HAP-1 (cell line): ENCODE results near the gene SCLY.

Experiments used
- DNase-seq, 2 experiments: peaks; one replicate each; pipeline ENCODE4 v3.0.0-alpha.2; 2016 to 2020; ENCODE audit warnings: low spot score in 2 of 2
- H3K27me3 ChIP-seq: fragments of 250-450 bp; sonication (Bioruptor Pico); 2 replicates; pipeline ENCODE4 v1.5.1; 2020; ENCODE audit warnings: low read depth, mild to moderate bottlenecking, moderate library complexity
- H3K36me3 ChIP-seq: fragments of 250-450 bp; sonication (Bioruptor Pico); replicated peaks from 2 replicates; pipeline ENCODE4 v1.5.1; 2020; ENCODE audit warnings: mild to moderate bottlenecking
- H3K4me1 ChIP-seq: fragments of 250-450 bp; sonication (Bioruptor Pico); 2 replicates; pipeline ENCODE4 v1.5.1; 2020; ENCODE audit warnings: mild to moderate bottlenecking
- H3K4me3 ChIP-seq: fragments of 250-450 bp; sonication (Bioruptor Pico); 2 replicates; pipeline ENCODE4 v1.5.1; 2020; ENCODE audit warnings: mild to moderate bottlenecking, moderate library complexity
- H3K9me3 ChIP-seq: fragments of 250-450 bp; sonication (Bioruptor Pico); 2 replicates; pipeline ENCODE4 v1.5.1; 2020; ENCODE audit warnings: mild to moderate bottlenecking, moderate library complexity
- in situ Hi-C: fragments of 300-500 bp; cut with MboI; formaldehyde crosslinking; loops from 3 replicates; pipeline ENCODE4 v1.14.3; 2020; ENCODE audit warnings: low sequenced_read_pairs, inconsistent platforms, mixed read lengths

SCLY gene

DNA sequence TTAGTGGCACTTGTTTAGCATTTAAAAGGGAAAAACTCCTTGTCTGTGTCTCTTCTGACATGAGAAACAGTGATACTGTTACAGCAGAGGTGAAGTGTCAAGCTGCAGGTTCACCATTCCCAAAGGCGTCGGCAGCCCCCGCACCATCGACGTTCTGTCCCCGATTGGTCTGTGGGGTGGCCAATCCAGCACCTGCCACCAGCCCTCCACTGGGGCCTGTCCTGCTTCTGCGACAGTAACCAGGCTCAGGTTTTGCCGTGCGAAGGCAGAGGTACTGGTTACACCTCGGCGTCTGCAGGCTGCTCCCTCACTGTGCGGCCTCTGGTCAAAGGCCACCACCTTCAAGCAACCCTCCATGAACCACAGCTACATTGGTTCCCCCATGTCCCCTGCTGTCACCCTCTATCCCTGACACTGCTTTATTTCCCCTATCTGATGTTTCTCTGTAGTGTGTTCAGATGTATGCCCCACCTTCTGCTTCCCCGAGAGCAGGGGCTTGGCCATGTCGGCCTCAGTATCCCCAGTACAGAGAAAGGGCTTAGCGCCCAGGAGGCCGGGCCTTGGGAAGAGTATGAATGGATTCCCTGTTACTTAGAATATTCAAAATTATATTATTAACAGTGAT is 30.7 kb downstream of the SCLY start:
- Histone ChIP-seq H3K27me3 (no peaks in the 10 kb centered on the region), H3K4me1 (peaks cover 7% of the 10 kb centered on the region), H3K4me3 (no peak overlapping the region), H3K36me3 (peaks cover 24% of the 10 kb centered on the region), H3K9me3 (no peaks in the 10 kb centered on the region)
- in situ Hi-C loops: no loop called here
- no peak for DNase-seq

DNA sequence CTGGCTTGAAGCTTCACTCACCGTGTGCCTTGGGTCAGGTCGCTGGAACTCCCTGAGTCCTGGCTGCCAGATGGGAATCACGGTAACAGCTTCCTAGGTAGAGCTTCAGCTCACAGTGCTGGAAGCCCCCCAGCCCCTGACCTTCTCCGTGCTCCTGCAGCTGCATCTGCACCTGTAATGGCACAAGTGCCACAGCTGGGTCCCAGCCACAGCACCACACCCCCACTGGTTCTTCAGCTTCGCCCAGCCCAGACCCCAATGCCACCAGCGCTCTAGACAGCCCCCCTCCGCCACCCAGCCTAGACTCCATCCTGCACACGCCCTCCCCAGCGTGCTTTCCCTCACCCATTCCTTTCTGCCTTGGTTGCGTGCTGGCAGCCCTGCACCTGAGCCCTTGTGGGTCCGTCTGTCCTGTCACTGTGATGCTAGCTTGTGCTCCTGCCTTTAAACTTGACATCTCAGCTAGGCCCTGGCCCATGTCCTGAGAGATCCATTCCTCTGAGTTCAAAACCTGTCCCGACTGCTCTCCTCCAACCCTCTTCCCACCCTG is 31.8 kb downstream of the SCLY start:
- Histone ChIP-seq H3K4me3 (no peak overlapping the region), H3K27me3 (no peaks in the 10 kb centered on the region), H3K4me1 (peaks cover 2% of the 10 kb centered on the region), H3K36me3 (peaks cover 24% of the 10 kb centered on the region), H3K9me3 (no peaks in the 10 kb centered on the region)
- DNase-seq: no peak
- in situ Hi-C loops: no loop called here

DNA sequence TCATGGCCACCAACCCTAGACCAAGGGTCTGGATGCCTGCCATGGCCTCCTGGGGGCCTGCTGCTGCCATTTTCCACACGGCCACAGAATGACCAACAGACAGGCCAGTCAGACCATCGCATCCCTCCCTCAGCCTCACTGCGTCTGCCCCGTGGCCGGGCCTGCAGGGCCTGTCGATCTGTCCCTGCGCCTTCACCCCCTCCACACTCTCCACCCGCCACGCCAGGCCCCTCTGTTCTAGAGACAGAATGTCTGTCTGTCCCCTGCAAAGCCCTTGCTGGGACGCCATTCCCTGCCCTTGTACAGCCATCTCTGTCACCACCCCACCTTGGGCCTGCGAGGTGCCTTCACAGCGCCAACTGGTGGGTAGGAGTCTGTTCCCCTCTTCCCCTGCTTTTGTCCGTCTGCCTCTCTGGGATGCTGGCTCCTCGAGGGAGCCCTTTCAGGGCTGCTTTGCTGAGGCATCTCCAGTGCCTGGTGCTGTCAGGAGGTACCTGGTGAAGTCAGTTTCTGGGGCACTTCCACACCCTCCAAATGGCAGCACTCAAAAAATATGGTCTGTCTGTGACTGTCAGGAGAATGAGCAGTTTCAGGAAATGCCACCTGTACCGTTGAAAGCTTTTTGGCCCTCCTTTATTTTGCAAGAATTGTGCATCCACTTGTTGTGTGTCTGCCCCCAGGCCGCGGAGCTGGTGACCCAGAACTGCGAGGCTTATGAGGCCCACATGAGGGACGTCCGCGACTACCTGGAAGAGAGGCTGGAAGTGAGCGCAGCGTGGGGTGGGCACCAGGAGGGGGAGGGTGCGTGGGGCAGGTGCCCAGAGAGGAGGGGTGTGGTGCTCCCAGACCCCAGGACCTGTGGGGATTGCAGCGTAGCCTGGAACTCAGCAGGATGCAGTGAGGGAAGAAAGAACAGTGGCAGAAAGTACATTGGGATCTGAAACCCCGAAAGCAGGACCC is 32.7 kb downstream of the SCLY start:
- in situ Hi-C loops: no loop called here

DNA sequence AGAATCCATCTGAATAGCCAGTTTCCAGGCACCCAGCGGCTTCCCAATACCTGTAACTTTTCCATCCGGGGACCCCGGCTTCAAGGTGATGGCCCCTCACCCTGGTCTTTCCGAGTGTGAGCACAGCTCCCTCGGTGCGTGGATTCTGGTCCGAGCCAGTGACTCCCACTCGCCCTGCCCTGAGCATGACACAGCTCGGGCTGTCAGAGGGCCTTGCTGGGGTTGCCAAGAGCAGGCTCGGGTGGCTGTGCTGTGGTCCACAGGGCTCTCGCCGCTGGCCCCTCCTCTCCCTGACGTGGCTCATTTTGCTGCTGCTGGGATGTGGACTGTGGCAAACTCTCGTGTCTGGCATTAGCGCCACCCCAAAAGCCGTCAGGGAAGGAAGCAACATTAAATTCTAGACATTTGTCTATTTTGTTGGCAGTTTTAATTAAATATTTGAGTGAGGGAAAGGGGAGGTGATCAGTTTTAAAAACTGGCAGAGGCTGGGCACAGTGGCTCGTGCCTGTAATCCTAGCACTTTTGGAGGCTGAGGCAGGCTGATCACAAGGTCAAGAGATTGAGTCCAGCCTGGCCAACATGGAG is 33.7 kb downstream of the SCLY start:
- Histone ChIP-seq H3K4me1 (0 out of 2 replicates have a peak, but pooled peaks cover 3% of the 10 kb centered on the region), H3K9me3 (no peaks in the 10 kb centered on the region), H3K36me3 (peaks cover 24% of the 10 kb centered on the region), H3K4me3 (no peak overlapping the region), H3K27me3 (no peaks in the 10 kb centered on the region)
- in situ Hi-C loops: no loop called here
- DNase-seq: no peak

More for the DNA sequence above, 32.7 kb downstream of the SCLY start:
- Histone ChIP-seq H3K4me1 (no peaks in the 10 kb centered on the region), H3K4me3 (no peak overlapping the region), H3K9me3 (no peaks in the 10 kb centered on the region), H3K36me3 (peaks cover 24% of the 10 kb centered on the region), H3K27me3 (no peaks in the 10 kb centered on the region)
- DNase-seq: no peak

DNA sequence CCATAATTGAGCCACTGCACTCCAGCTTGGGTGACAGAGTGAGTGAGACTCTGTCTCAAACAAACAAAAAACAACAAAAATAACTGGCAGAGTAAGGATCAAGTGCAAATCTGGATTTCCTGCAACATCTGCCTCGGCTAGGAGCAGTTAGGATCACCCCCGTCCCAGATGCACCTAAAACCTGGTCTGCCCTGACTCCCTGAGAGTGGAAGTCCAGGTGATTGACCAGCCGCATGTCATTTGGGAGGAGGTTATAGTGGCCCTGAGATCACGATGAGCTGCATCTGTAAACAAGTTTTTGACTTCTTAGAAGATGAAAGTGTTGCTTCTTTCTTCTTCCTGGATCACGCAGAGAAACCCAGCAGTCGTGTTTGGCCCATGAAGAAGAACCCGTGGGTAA is 34.3 kb downstream of the SCLY start:
- Histone ChIP-seq H3K4me1 (0 out of 2 replicates have a peak, but pooled peaks cover 3% of the 10 kb centered on the region), H3K4me3 (no peak overlapping the region), H3K36me3 (peaks cover 24% of the 10 kb centered on the region), H3K9me3 (no peaks in the 10 kb centered on the region), H3K27me3 (no peaks in the 10 kb centered on the region)
- DNase-seq: no peak
- in situ Hi-C loops: no loop called here

DNA sequence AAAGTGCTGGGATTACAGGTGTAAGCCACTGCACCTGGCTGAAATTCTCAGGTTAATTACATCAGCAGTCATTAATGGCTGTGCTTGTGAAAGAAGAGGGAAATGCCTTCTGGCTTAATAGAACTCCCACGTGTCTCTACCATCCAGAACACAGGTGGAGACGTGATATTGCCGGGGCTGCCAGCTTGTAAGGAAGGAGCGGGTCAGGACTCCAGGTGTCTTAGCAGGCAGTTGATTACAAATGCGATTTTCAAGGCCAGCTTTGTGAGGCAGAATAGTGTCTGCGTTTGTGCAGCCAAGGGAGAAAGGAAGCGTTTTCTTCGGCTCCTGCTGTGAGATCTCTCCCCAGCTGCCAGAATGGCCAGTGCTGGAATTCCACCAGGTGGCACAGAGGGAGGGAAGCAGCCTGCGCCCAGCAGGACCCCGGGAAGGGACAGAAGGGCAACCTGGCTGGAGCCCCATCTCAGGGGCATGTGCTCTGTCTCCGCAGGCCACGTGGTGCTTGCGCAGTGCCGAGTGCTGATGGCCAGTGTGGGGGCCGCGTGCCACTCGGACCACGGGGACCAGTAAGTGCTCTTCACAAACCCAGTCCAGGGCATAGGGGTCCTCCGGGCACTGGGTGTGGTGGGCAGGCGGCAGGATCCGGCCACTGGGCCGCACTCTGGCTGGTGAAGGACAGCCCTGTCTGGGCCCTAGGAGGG is 35.7 kb downstream of the SCLY start:
- Histone ChIP-seq H3K36me3 (peaks cover 16% of the 10 kb centered on the region), H3K27me3 (no peaks in the 10 kb centered on the region), H3K4me1 (0 out of 2 replicates have a peak, but pooled peaks cover 3% of the 10 kb centered on the region), H3K4me3 (no peak overlapping the region), H3K9me3 (no peaks in the 10 kb centered on the region)
- DNase-seq: no peak
- in situ Hi-C loops: no loop called here

DNA sequence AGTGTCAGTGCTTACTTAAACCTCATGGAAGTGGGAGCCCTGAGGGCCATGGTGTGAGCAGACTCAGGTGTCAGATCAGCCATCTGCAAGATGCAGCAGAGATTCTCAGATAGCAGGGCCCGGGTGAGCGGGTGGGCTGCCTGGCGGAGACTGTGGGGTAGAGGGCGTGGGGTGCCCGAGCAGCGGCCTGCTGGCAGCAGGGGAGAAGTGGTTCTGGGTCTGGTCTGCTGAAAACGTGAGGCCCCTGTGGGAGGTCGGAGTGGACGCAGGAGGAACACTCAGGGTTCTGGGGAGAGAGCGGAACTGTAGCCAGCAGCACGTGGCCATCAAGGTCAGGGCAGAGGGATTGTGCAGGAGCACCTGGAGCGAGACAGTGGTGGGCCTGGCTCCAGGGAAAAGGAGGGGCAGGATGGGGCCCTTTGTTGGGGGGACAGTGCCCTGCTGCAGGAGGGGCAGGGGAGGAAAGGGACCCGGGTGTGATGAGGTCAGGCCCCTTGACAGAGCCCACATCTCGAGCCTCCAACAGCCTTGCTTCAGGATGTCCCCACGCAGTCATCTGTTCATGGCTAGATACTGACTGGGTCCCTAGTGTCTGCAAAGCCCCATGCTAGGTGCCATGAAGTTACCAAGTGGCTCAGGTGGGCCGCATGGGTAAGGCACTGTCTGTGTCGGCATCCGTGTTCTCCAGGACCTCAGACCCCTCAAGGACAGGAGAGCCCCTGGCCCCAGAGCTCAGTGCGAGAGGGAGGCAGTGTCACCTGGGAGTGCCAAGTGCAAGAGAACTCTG is 36.6 kb downstream of the SCLY start:
- Histone ChIP-seq H3K36me3 (peaks cover 10% of the 10 kb centered on the region; the same call in 1 of the 2 replicates), H3K4me1 (0 out of 2 replicates have a peak, but pooled peaks cover 3% of the 10 kb centered on the region), H3K4me3 (no peak overlapping the region), H3K9me3 (no peaks in the 10 kb centered on the region), H3K27me3 (no peaks in the 10 kb centered on the region)
- no peak for DNase-seq
- in situ Hi-C loops: no loop called here

DNA sequence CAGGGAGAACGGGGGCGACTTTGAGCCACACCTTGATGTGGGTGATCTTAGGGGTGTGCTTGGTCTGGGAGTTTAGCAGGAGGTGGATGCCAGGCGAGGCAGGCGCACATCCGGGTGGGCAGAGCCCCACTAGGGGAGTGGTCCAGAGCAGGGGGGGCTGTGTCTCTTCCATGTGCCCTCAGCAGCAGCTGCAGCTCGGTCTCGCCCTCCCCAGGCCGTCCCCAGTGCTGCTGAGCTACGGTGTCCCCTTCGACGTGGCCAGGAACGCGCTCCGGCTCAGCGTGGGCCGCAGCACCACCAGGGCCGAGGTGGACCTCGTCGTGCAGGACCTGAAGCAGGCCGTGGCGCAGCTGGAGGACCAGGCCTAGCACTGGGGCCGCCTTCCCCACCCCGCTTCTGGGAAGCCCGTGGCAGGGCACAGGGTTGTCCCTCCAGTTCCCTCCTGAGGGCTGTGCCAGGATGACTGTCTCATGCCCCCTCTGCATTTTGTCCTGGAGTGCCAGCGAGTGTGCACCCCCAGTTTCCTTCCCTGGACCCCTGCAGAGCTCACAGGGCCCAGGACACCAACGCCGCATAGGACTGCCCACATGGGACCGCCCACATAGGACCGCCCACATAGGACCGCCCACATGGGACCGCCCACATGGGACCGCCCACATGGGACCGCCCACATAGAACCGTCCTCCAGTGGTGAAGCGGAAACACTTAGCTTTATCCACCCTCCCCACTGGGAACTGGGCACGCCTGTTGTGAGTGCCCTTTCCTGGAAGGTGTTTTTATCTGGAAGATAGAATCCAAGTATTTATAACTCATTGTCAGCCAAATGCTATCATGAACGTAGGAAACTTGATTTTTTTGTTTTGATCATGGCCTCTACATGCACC is 37.4 kb downstream of the SCLY start:
- Histone ChIP-seq H3K36me3 (peaks cover 10% of the 10 kb centered on the region; the same call in 1 of the 2 replicates), H3K9me3 (no peaks in the 10 kb centered on the region), H3K4me1 (0 out of 2 replicates have a peak, but pooled peaks cover 3% of the 10 kb centered on the region), H3K4me3 (no peak overlapping the region), H3K27me3 (no peaks in the 10 kb centered on the region)
- peak; percentile 53 to 86 for DNase-seq
- in situ Hi-C loops: no loop called here

DNA sequence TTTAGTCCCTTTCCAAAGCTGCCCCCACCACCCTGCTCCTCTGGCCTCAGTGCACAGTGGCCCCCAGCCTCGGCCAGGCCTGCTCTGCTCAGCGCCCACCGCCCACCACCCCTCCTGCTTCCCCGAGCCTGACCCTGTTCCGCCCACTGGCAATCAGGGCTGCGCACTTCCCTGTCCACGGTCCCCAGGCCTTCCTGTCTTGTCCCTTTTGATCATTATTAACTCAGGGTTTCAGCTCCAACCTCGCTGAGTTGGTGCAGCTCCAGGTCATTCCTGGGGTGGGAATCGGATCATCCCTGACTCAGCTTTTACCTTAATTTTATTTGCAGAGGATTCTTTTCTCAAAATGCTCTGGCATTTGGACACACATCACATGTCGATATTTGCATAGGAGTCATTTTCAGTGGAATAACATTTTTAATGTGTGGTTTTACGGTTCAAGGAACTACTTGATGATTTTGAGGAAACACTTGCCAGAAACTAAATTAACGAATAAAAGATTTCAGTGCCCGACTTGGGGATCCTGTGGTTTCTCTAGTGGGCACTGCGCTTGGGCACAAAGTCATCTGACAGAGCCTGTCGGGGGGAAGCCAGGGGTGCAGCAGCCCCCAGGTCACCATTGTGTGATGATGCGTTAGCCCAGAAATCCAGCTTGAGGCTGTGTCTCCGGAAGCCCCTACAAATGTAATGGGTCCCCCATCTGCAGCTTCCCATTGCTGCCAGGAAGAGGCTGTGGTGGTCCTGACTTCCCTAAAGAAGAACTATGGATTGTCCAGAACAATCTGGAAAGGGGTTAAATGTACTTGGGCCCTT is 38.3 kb downstream of the SCLY start:
- 0 out of 2 replicates have a peak, but pooled peaks cover 3% of the 10 kb centered on the region for H3K4me1 ChIP-seq
- in situ Hi-C loops: no loop called here
- H3K27me3 ChIP-seq: no peaks in the 10 kb centered on the region
- H3K36me3 ChIP-seq: peaks cover 10% of the 10 kb centered on the region; the same call in 1 of the 2 replicates
- no peaks in the 10 kb centered on the region for H3K9me3 ChIP-seq
- H3K4me3 ChIP-seq: no peak overlapping the region
- DNase-seq: no peak

DNA sequence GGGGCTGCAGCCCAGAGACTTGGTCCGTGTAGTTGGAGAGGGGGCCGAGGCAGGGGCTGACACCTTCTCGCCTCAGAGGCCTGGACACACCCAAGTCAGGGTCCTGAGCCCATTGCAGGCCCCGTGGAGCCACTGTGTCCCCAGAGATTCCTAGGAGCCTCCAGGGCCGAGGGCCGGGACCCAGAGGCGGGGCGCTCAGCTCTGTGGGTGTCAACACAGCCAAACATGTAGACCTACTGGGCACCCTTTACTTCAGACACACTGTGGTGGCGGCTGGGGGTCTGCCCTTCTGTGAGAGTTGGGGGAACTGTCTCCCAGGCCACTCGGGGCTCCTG is 38.9 kb downstream of the SCLY start:
- Histone ChIP-seq H3K9me3 (no peaks in the 10 kb centered on the region), H3K4me1 (0 out of 2 replicates have a peak, but pooled peaks cover 3% of the 10 kb centered on the region), H3K4me3 (no peak overlapping the region), H3K36me3 (peaks cover 10% of the 10 kb centered on the region; the same call in 1 of the 2 replicates), H3K27me3 (no peaks in the 10 kb centered on the region)
- in situ Hi-C loops: no loop called here
- no peak for DNase-seq

DNA sequence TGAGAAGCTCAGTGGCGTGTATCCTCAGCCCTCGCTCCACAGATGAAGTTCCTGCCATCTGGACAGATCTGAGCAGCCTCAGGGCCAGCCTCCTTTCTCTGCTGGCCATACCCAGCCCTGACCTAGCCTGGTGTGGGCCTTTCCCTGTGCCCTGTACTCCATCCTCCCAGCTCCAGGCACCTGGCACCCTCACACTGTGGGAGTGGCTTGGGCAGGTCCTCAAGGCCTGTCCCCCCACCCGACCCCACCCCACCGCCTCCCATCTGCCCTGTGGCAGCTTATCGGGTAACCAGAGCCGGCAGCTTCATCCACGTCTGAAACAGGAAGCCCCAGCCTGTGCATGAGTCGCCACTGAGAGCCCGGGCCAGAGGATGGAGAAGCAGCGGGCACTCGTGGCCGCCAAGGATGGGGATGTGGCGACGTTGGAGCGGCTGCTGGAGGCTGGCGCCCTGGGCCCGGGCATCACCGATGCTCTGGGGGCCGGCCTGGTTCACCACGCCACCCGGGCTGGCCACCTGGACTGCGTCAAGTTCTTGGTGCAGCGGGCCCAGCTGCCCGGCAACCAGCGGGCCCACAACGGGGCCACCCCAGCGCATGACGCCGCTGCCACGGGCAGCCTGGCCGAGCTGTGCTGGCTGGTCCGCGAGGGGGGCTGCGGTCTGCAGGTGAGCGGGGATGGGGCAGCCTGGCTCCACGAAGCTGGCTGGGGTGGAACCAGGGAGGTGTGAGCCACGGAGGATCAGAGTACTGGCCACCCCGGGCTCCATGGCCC is 39.4 kb downstream of the SCLY start, which contains the start of gene ESPNL:
Gene ESPNL (plus strand): TSS at position 292 of the 772 bp plus-strand sequence. CDS start 80 bp downstream, at position 372.
- Histone ChIP-seq H3K27me3 (no peaks in the 10 kb centered on the region), H3K4me1 (0 out of 2 replicates have a peak, but pooled peaks cover 3% of the 10 kb centered on the region), H3K36me3 (peaks cover 6% of the 10 kb centered on the region; the same call in 1 of the 2 replicates), H3K9me3 (no peaks in the 10 kb centered on the region), H3K4me3 (no peak within 1 kb of the TSS)
- in situ Hi-C loops: no loop called here
- DNase-seq: no peak
